PC-3 (cell line): ENCODE measurements around the gene OR6K6. TPM values are rescaled to one million over a fixed set of nuclear protein-coding genes. Genes with fewer than 3 reads are reported as not detected.

Source experiments
- ATAC-seq: fragments of 200-7000 bp; cut with Tn5 transposase; 2 replicates; pipeline ENCODE4 v1.9.1; 2020; ENCODE audit warnings: mild to moderate bottlenecking, moderate library complexity
- BruUV-seq: library from RNA; stranded (reverse); fragments of 400-500 nt; replicated peaks from 2 replicates; lab custom pipeline; 2021; lab: Mats Ljungman, UMichigan
- CTCF ChIA-PET: fragments of 300-600 bp; sonication (Branson Sonifier 250); formaldehyde crosslinking; loops from one replicate; lab custom pipeline; 2022; ENCODE audit warnings: antibody characterized with exemption; lab: Charles Lee
- POLR2A ChIA-PET: fragments of 300-600 bp; sonication (Branson Sonifier 250); formaldehyde crosslinking; loops from one replicate; lab custom pipeline; 2022; ENCODE audit warnings: antibody characterized with exemption; ENCODE audit not compliant: unreplicated experiment; lab: Charles Lee
- DNase-seq: peaks from one replicate; pipeline ENCODE4 v3.0.0-alpha.2; 2015
- H2AFZ ChIP-seq: fragments of 300-600 bp; sonication (generic); 2 replicates; pipeline ENCODE4 v1.6.0; 2016; ENCODE audit warnings: antibody characterized with exemption, low read length
- H3F3A ChIP-seq: fragments of 300-600 bp; sonication (generic); one replicate; pipeline ENCODE4 v1.6.0; 2017; ENCODE audit warnings: antibody characterized with exemption, low read length, control low read depth, mild to moderate bottlenecking; ENCODE audit not compliant: unreplicated experiment
- H3K27ac ChIP-seq: fragments of 300-600 bp; sonication (generic); 2 replicates; pipeline ENCODE4 v1.5.1; 2016; ENCODE audit warnings: mild to moderate bottlenecking, low read length
- H3K27me3 ChIP-seq: fragments of 300-600 bp; sonication (generic); 2 replicates; pipeline ENCODE4 v1.6.1; 2016; ENCODE audit warnings: low read length, mixed read lengths
- H3K36me3 ChIP-seq: fragments of 300-600 bp; sonication (generic); 2 replicates; pipeline ENCODE4 v1.6.1; 2016; ENCODE audit warnings: low read depth, mixed run types, low read length, mixed read lengths
- H3K4me1 ChIP-seq: fragments of 300-600 bp; sonication (generic); 2 replicates; pipeline ENCODE4 v1.5.1; 2016; ENCODE audit warnings: low read length; ENCODE audit not compliant: insufficient read depth
- H3K4me2 ChIP-seq: fragments of 300-600 bp; sonication (generic); 2 replicates; pipeline ENCODE4 v1.6.0; 2016; ENCODE audit warnings: low read length
- H3K4me3 ChIP-seq: fragments of 300-600 bp; sonication (generic); 2 replicates; pipeline ENCODE4 v1.5.1; 2016; ENCODE audit warnings: mild to moderate bottlenecking, low read length, mixed read lengths
- H3K79me2 ChIP-seq: fragments of 300-600 bp; sonication (generic); 2 replicates; pipeline ENCODE4 v1.6.1; 2017; ENCODE audit warnings: low read length, mixed read lengths
- H3K9ac ChIP-seq: fragments of 300-600 bp; sonication (generic); 2 replicates; pipeline ENCODE4 v1.6.0; 2016; ENCODE audit warnings: mild to moderate bottlenecking, low read length
- H3K9me2 ChIP-seq: fragments of 300-600 bp; sonication (generic); replicated peaks from 2 replicates; pipeline ENCODE4 v1.6.1; 2016; ENCODE audit warnings: mixed run types, low read length, mixed read lengths
- H3K9me3 ChIP-seq: fragments of 300-600 bp; sonication (generic); 2 replicates; pipeline ENCODE4 v1.6.1; 2016; ENCODE audit warnings: low read length, mixed read lengths
- H4K20me1 ChIP-seq: fragments of 300-600 bp; sonication (generic); 2 replicates; pipeline ENCODE4 v1.6.1; 2016; ENCODE audit warnings: low read length, mixed read lengths
- CTCF ChIP-seq: fragments of 300-600 bp; sonication (generic); conservative IDR thresholded peaks from 2 replicates; pipeline ENCODE4 v1.5.1; 2017; ENCODE audit warnings: antibody characterized with exemption, low read depth, mild to moderate bottlenecking, low read length
- EZH2 ChIP-seq: fragments of 300-600 bp; sonication (generic); IDR thresholded peaks from one replicate; pipeline ENCODE4 v1.6.1; 2017; ENCODE audit warnings: antibody characterized with exemption, mild to moderate bottlenecking, low read length; ENCODE audit not compliant: unreplicated experiment
- EZH2phosphoT487 ChIP-seq: fragments of 300-600 bp; sonication (generic); IDR thresholded peaks from 2 replicates; pipeline ENCODE4 v1.6.1; 2018; ENCODE audit warnings: mild to moderate bottlenecking, antibody characterized with exemption, low read length, borderline replicate concordance
- intact Hi-C: fragments of 100-400 bp; cut with micrococcal nuclease; formaldehyde crosslinking; loops from 2 replicates; pipeline ENCODE4 v1.9.0; 2023
- total RNA-seq: library from RNA; depleted of rRNA; stranded (reverse); fragments of >200 nt; gene quantifications from 2 replicates; pipeline ENCODE4 v1.2.3, GENCODE V29; 2014

OR6K6 gene
- total RNA-seq, 1 experiment from 2014 or later, result not detected

- POLR2A ChIA-PET, result no interaction called here
- Histone ChIP-seq H3K4me3 (no peak overlapping the region), H3K27ac (no peak overlapping the region), H3K9me3 (no peaks in the 10 kb centered on the region), H3K9ac (no peak overlapping the region), H3K9me2 (no peaks in the 10 kb centered on the region), H3K4me1 (no peaks in the 10 kb centered on the region), H3K27me3 (peaks cover 18% of the 10 kb centered on the region; the same call in 1 of the 2 replicates), H3K36me3 (no peaks in the 10 kb centered on the region), H3K79me2 (no peaks in the 10 kb centered on the region), H3K4me2 (no peak overlapping the region), H3F3A (no peaks in the 10 kb centered on the region), H4K20me1 (no peaks in the 10 kb centered on the region), H2AFZ (no peak overlapping the region)
- intact Hi-C loops, result no loop called here
- no peak for TF ChIP-seq EZH2
- BruUV-seq, result no TSS peak
- no peak for DNase-seq
- CTCF ChIA-PET, result no interaction called here
- ATAC-seq, result no peak
These were observed 25.9 kb upstream of the OR6K6 start for GRCh38 chr1:158728510-158729225.

GRCh38 chr1:158730453-158730852 lies 24.1 kb upstream of the OR6K6 start:
- Histone ChIP-seq H3F3A (no peaks in the 10 kb centered on the region), H3K9ac (no peak overlapping the region), H3K4me1 (no peaks in the 10 kb centered on the region), H3K79me2 (no peaks in the 10 kb centered on the region), H3K9me3 (no peaks in the 10 kb centered on the region), H2AFZ (no peak overlapping the region), H3K4me3 (no peak overlapping the region), H4K20me1 (no peaks in the 10 kb centered on the region), H3K4me2 (no peak overlapping the region), H3K9me2 (no peaks in the 10 kb centered on the region), H3K27me3 (0 out of 2 replicates have a peak, but pooled peaks cover 5% of the 10 kb centered on the region), H3K36me3 (no peaks in the 10 kb centered on the region), H3K27ac (no peak overlapping the region)
- ChIA-PET POLR2A (no interaction called here), CTCF (no interaction called here)
- intact Hi-C loops, result no loop called here
- DNase-seq (no peak), ATAC-seq (no peak)
- no peak for TF ChIP-seq CTCF
- TF ChIP-seq EZH2, result no peak
- TF ChIP-seq EZH2phosphoT487, result no peak
- no TSS peak for BruUV-seq

- ChIA-PET POLR2A (interaction anchor here (0.6 kb wide), 1 partner anchor 342 kb away, joined by 4 read pairs; no protein-coding TSS in a partner anchor), CTCF (no interaction called here)
- Histone ChIP-seq H3K79me2 (no peaks in the 10 kb centered on the region), H3K9me3 (no peaks in the 10 kb centered on the region), H3K4me2 (no peak overlapping the region), H3K36me3 (no peaks in the 10 kb centered on the region), H3K4me1 (no peaks in the 10 kb centered on the region), H2AFZ (no peak overlapping the region), H3K27ac (no peak overlapping the region), H4K20me1 (no peaks in the 10 kb centered on the region), H3K4me3 (no peak overlapping the region), H3K9ac (no peak overlapping the region), H3F3A (no peaks in the 10 kb centered on the region), H3K27me3 (no peaks in the 10 kb centered on the region), H3K9me2 (no peaks in the 10 kb centered on the region)
- TF ChIP-seq EZH2phosphoT487 (no peak), CTCF (no peak), EZH2 (no peak)
- DNase-seq, result no peak
- no TSS peak for BruUV-seq
- intact Hi-C loops, result no loop called here
- ATAC-seq, result no peak
These were observed 22.8 kb upstream of the OR6K6 start for GRCh38 chr1:158731707-158732106.
